NCI-H146 treated with DMSO at 0.1 percent for 48 hours (cell line): ENCODE results near the gene LRIG1.
"Not testable (repeated sequence)": the region's sequence is repeated elsewhere in the genome, so short reads cannot be mapped to it uniquely, and the experiment has no call there.

ENCODE experiments used
- DNase-seq: peaks from one replicate; lab custom pipeline; 2025; ENCODE audit not compliant: unreplicated experiment; lab: John Stamatoyannopoulos, UW

LRIG1 gene

GRCh38 chr3:66425032-66425431 lies 75.8 kb downstream of the LRIG1 start:
- DNase-seq, result no peak

GRCh38 chr3:66423791-66424190 lies 77.0 kb downstream of the LRIG1 start:
- no peak for DNase-seq

GRCh38 chr3:66421893-66422292 lies 78.9 kb downstream of the LRIG1 start:
- DNase-seq, result not testable (repeated sequence)

GRCh38 chr3:66421144-66421543 lies 79.7 kb downstream of the LRIG1 start:
- not testable (repeated sequence) for DNase-seq

- no peak for DNase-seq
Measured at GRCh38 chr3:66419036-66419435, 81.8 kb downstream of the LRIG1 start.

- DNase-seq, result no peak
Measured at GRCh38 chr3:66418475-66418931, 82.3 kb downstream of the LRIG1 start.

- DNase-seq, result no peak
Measured at GRCh38 chr3:66416556-66417304, 84.1 kb downstream of the LRIG1 start.

GRCh38 chr3:66415867-66416428 lies 84.9 kb downstream of the LRIG1 start:
- DNase-seq, result no peak

- no peak for DNase-seq
Measured at GRCh38 chr3:66414846-66415245, 86.0 kb downstream of the LRIG1 start.

GRCh38 chr3:66413151-66413751 lies 87.6 kb downstream of the LRIG1 start:
- no peak for DNase-seq

GRCh38 chr3:66411961-66412887 lies 88.6 kb downstream of the LRIG1 start:
- no peak for DNase-seq

GRCh38 chr3:66411474-66411873 lies 89.3 kb downstream of the LRIG1 start:
- no peak for DNase-seq

GRCh38 chr3:66410976-66411375 lies 89.8 kb downstream of the LRIG1 start:
- DNase-seq, result no peak

GRCh38 chr3:66409771-66410754 lies 90.8 kb downstream of the LRIG1 start:
- no peak for DNase-seq

GRCh38 chr3:66407611-66408218 lies 93.1 kb downstream of the LRIG1 start:
- no peak for DNase-seq

GRCh38 chr3:66406831-66407610 lies 93.8 kb downstream of the LRIG1 start:
- DNase-seq, result no peak

- DNase-seq, result no peak
Measured at GRCh38 chr3:66406163-66406562, 94.7 kb downstream of the LRIG1 start.

GRCh38 chr3:66405701-66406091 lies 95.1 kb downstream of the LRIG1 start:
- no peak for DNase-seq
